K562 (cell line): ENCODE data around the gene CHMP1A.

Source experiments
- GTF2F1 ChIP-seq: IDR thresholded peaks from 2 replicates; pipeline ENCODE4 v1.6.1; 2011; ENCODE audit warnings: low read depth, low read length, improper control_type of control experiment
- MYBL2 ChIP-seq, 2 experiments: fragments of 450-650 bp in 1 of 2; sonication (generic) in 1 of 2; formaldehyde crosslinking in 1 of 2; IDR thresholded peaks; 2 replicates each; pipeline versions ENCODE4 v1.6.1 to v1.8.1; 2017 to 2022; ENCODE audit warnings: borderline replicate concordance in 1 of 2, inconsistent platforms in 1 of 2, low read depth in 1 of 2, mild to moderate bottlenecking in 1 of 2, missing genetic modification reagents in 1 of 2, moderate library complexity in 1 of 2
- MYC ChIP-seq, 2 experiments: fragments of 250-450 bp in 1 of 2; sonication (Bioruptor Pico) in 1 of 2; IDR thresholded peaks; 2 replicates each; pipeline versions ENCODE4 v1.5.1 to v1.6.1; 2012 to 2021; ENCODE audit warnings: low read depth in 2 of 2, borderline replicate concordance in 1 of 2, improper control_type of control experiment in 1 of 2, low read length in 1 of 2, mild to moderate bottlenecking in 1 of 2, moderate library complexity in 1 of 2
- ZNF512 ChIP-seq: IDR thresholded peaks from 2 replicates; pipeline ENCODE4 v1.6.1; 2016; ENCODE audit warnings: missing genetic modification characterization, missing compliant biosample characterization
- TF ChIP-seq, protein P1 (sequence below), 2 experiments: fragments of 450-650 bp in 1 of 2; sonication (generic) in 1 of 2; formaldehyde crosslinking in 1 of 2; IDR thresholded peaks in 1 of 2; conservative IDR thresholded peaks in 1 of 2; 2 replicates each; pipeline versions ENCODE4 v1.6.1 to v1.8.1; 2016 to 2023; ENCODE audit warnings: mild to moderate bottlenecking in 2 of 2, moderate library complexity in 2 of 2, inconsistent platforms in 1 of 2, missing genetic modification reagents in 1 of 2

DNA sequence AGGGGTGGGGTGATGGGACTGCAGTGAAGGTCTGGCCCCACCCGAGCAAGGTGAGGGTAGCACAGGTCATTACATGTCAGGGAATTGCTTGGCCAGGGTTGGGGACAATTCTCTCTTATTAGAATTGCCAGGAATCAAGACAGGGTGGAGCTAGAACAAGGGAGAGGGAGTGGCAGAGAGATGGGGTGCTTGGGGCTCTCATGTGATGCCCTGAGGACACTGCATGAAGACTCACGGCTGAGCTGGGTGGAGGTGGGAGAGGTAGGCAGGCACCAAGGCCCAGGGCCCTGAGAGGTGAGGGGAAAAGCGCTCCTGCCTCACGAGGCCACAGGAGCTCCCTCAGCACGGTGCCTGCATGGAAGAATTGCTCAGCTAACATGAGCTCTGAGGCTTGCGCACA, 40.5 kb downstream of the CHMP1A start:
- TF ChIP-seq ZNF512: no peak
- TF ChIP-seq, protein P1, sequence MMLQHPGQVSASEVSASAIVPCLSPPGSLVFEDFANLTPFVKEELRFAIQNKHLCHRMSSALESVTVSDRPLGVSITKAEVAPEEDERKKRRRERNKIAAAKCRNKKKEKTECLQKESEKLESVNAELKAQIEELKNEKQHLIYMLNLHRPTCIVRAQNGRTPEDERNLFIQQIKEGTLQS (IDR thresholded peaks at IDR 0.05): no peak
- TF ChIP-seq, protein P1 (CRISPR knock-in tag; conservative IDR thresholded peaks at IDR 0.05): no peak
- no peak for TF ChIP-seq MYC (IDR thresholded peaks at IDR 0.05; ENCODE audit: low read depth, low read length)
- no peak for TF ChIP-seq MYC (CRISPR knock-in tag; IDR thresholded peaks at IDR 0.05; ENCODE audit: borderline replicate concordance, low read depth)
- no peak for TF ChIP-seq GTF2F1
- TF ChIP-seq MYBL2 (IDR thresholded peaks at IDR 0.05; ENCODE audit: low read depth): no peak
- no peak for TF ChIP-seq MYBL2 (CRISPR knock-in tag; IDR thresholded peaks at IDR 0.05; ENCODE audit: borderline replicate concordance)
